GM19240 (cell line): ENCODE data around the gene SV2A.
"Not testable (repeated sequence)": the region's sequence is repeated elsewhere in the genome, so short reads cannot be mapped to it uniquely, and the experiment has no call there.

Experiments
- DNase-seq: peaks from one replicate; pipeline ENCODE4 v3.0.0; 2011; ENCODE audit warnings: low spot score; ENCODE audit not compliant: insufficient read length

Gene SV2A, protein sequence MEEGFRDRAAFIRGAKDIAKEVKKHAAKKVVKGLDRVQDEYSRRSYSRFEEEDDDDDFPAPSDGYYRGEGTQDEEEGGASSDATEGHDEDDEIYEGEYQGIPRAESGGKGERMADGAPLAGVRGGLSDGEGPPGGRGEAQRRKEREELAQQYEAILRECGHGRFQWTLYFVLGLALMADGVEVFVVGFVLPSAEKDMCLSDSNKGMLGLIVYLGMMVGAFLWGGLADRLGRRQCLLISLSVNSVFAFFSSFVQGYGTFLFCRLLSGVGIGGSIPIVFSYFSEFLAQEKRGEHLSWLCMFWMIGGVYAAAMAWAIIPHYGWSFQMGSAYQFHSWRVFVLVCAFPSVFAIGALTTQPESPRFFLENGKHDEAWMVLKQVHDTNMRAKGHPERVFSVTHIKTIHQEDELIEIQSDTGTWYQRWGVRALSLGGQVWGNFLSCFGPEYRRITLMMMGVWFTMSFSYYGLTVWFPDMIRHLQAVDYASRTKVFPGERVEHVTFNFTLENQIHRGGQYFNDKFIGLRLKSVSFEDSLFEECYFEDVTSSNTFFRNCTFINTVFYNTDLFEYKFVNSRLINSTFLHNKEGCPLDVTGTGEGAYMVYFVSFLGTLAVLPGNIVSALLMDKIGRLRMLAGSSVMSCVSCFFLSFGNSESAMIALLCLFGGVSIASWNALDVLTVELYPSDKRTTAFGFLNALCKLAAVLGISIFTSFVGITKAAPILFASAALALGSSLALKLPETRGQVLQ

GRCh38 chr1:149917571-149918144 is at the start of gene SV2A:
TSS of gene SV2A (minus strand) at chr1:149917844. CDS start at chr1:149913840, 4,004 bp downstream.
- DNase-seq: no peak

DNA sequence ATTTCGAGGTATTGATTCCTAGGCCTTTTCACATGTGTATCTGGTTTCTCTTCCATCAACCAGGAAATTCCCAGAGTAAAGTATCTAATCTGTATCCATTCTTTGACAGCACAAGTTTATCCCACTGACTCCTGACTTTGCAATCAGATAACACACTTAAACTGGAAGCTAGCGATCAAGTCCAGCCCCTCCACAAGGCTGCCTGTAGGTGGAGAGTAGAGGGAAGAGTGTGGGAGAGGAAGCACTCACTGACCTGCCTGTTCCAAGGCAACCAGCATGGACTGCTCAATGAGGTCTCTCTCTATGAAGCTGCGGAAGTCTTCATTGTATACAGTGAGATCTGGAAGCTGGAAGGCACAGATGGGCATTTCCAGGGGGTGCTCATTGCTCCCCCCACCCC is 49.4 kb upstream of the SV2A start:
- no peak for DNase-seq

GRCh38 chr1:149966405-149966804 is 48.8 kb upstream of the SV2A start:
- no peak for DNase-seq

DNA sequence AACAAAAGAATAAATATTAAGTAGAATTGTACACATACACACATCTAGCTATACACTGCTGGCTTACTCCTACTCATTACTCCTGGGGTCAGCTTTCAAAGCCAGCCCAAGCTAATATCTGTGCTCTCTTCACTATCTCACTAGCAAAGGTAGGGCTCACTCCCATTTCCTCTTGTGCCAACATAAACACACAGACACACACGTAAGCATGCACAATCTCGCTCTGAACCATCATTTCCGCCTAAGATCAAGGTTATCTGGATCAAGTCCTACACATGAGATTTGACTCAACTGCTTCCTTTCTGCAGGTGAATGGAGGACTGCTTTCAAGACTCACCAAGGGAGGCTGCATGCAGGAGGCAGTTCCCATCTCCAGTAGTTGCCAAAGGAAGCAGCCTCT is 47.8 kb upstream of the SV2A start:
- no peak for DNase-seq

DNA sequence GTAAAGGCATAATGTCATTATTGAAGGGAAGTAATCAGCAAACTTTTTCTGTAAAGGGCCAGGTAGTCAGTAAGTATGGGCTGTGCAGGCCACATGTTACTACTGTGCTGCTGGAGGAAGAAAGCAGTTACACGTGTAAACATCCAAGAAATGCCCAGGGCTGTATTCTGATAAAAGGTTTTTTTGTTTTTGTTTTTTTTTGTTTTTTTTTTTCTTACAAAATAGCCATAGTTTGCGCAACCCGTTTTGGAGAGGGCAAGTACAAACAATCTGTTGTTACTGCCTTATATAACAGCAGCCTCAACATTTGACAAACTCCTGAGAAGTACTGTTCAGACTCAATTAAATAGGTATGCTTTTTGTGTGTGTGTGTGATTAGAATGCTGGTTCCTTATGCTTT is 45.7 kb upstream of the SV2A start:
- DNase-seq: no peak

DNA sequence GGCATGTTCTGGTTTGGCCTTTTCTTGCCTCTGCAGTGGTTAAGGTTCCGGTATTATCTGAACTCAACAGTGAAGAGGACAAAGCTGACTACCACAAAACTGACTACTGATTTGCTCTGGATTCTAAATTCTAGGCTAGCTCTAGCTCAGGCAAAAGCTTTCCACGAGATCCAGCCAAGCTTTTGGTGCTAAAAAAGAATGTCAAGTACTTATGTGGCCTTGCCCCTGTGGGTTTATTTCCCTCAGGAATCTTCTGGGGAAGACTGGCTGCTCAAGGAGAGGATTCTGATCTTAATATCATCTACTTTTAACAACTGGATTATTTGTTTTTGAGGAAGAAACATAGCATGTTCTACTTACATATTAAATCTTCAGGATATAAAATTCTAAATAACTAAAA is 45.1 kb upstream of the SV2A start:
- DNase-seq: no peak

- DNase-seq: no peak
Observed at GRCh38 chr1:149962039-149962647, 44.5 kb upstream of the SV2A start.

GRCh38 chr1:149957548-149957947 is 39.9 kb upstream of the SV2A start:
- not testable (repeated sequence) for DNase-seq

- DNase-seq: no peak
Observed at GRCh38 chr1:149949911-149950310, 32.3 kb upstream of the SV2A start.

DNA sequence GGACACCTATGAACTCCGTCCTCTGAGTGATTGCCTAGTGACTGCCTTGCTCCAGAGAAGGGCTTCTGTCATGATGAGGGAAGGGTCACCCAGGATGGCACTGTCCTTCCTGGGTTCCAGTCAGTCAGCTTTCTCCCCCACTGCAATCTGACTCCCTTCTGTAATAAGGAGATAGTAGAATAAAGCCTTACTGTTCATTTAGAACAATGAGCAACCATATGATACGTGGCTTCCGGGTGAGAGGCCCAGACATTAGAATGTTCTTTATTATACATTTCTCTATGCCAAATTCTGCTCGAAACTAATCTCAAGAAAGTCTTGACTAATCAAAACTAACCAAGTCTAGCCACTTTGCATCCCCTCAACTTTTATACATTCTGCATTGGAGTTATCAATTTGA is 27.6 kb upstream of the SV2A start:
- no peak for DNase-seq

DNA sequence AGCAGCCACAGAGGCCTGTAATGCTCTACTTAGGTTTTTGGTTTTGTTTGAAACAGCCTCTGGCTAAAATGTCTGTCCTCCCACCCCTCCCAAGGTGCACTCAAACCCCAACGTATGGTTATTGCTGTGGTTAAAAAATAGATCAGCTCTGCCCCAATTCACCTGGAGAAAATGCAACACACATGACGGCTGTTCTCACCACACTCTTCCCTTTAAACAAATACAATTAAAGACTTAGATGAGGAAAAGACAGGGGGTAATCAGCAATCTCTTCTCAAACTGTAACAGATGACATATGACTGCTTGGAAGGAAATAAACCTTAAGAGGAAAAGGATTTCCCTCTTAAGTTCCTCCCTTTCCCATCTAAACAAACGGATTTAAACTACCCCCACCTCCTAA is 25.2 kb upstream of the SV2A start:
- DNase-seq: no peak

GRCh38 chr1:149942207-149942606 is 24.6 kb upstream of the SV2A start:
- no peak for DNase-seq

- DNase-seq: no peak
Observed at GRCh38 chr1:149940427-149940826, 22.8 kb upstream of the SV2A start.

GRCh38 chr1:149938668-149939003 is 21.0 kb upstream of the SV2A start:
- not testable (repeated sequence) for DNase-seq

DNA sequence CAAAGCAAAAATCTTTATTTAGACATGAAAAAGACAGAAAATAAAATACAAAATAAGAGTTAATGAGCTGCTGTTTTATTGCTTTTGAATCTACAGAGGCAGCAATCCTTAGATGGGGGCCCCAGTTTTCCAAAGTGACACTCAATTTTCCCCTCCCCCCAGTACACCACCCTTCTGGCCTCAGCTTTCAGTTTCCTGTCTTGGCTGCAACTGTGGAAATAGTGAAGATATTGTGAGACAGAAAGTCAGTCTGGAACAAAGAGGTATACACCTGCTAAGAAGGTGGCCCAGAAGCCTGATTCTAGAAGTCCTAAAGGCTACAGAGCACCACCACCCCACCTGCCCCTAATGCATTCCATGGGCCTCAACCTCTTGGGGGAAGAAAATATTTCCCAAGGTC is 20.1 kb upstream of the SV2A start:
- DNase-seq: no peak

- no peak for DNase-seq
Observed at GRCh38 chr1:149936992-149937705, 19.5 kb upstream of the SV2A start.

- DNase-seq: no peak
Observed at GRCh38 chr1:149936170-149936991, 18.7 kb upstream of the SV2A start, which contains the start of gene MTMR11. TSS of gene MTMR11 (minus strand) at chr1:149936879. CDS start at chr1:149936647, 232 bp downstream.

- no peak for DNase-seq
Observed at GRCh38 chr1:149934356-149934755, 16.7 kb upstream of the SV2A start.

DNA sequence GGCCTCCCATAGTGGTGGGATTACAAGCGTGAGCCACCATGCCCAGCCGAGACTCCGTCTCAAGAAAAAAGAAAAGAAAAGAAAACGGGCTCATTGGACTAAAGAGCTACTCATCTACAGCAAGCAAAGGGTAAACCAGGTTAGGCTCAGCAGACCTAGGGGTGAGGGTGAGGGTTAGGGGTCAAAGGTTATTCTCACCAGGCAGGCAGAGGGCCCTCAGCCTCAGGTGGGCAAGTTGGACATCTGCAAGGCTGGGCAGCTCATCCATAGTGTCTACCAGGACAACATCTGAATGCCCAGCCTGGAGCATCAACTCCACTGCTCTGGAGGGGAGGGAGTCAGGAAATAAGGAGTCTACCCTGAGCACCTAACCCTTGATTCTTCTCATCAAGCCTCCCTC is 15.6 kb upstream of the SV2A start:
- no peak for DNase-seq

GRCh38 chr1:149932474-149932873 is 14.8 kb upstream of the SV2A start:
- DNase-seq: no peak
